ENCODE measurements around the gene PDE6G.

- TF ChIP-seq YY1 (IDR thresholded peaks at IDR 0.05; ENCODE audit: low read depth) (no peak), EP300 (IDR thresholded peaks at IDR 0.05; ENCODE audit: borderline replicate concordance) (no peak), REST (IDR thresholded peaks at IDR 0.05; ENCODE audit: low read depth) (no peak), NFIC (IDR thresholded peaks at IDR 0.05) (no peak), EGR1 (IDR thresholded peaks at IDR 0.05) (no peak), TAF1 (IDR thresholded peaks at IDR 0.05; ENCODE audit: low read depth) (no peak), RAD21 (IDR thresholded peaks at IDR 0.05; ENCODE audit: low read depth) (no peak), CEBPB (IDR thresholded peaks at IDR 0.05) (no peak)
Measured at GRCh38 chr17:81607431-81607830, 48.9 kb downstream of the PDE6G start.
